DMS79 (cell line): ENCODE measurements around the gene CD8B.
"Not testable (repeated sequence)": the region's sequence is repeated elsewhere in the genome, so short reads cannot be mapped to it uniquely, and the experiment has no call there.

Experiments
- DNase-seq: peaks from one replicate; lab custom pipeline; 2025; lab: John Stamatoyannopoulos, UW

The CD8B gene

DNA sequence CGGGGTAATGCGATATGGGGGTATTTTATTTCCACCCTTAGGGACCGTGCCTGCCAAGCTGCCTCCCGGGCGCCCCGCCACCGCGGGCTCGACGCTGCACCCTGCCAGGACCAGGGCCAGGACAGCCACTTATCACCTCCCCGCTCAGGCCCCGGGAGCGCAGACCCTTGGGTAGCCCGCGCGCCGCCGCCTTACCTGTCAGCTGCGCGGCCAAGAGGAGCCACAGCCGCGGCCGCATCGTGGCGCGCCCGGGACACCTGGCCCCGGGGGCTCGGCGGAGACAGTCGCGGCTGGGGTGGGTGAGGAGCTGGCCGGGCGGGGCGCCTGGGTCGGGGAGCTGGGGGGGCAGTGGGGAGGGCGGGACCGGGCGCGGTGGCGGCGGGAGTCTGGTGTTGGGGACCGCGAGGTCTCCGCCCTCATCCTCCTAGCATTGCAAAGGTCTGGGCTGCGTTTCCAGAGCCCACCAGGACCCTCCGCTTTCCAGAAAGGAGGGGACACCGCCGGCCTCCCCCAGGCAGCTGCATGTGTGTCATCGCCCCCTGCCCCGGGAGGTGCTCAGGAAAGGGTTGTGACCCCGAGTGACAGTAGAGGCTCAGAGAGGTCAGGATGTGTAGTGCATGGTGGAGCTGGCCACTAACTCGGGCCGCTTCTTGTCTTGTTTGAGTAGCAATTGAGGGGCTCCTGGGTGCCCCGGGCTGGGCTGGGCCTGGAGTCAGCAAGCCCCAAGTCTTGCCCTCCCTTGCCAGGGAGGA lies at the start of gene CD8B:
CD8B (minus strand) TSS at position 259 of the 752 bp plus-strand sequence; CDS start at position 238, 21 bp downstream.
- not testable (repeated sequence) for DNase-seq

DNA sequence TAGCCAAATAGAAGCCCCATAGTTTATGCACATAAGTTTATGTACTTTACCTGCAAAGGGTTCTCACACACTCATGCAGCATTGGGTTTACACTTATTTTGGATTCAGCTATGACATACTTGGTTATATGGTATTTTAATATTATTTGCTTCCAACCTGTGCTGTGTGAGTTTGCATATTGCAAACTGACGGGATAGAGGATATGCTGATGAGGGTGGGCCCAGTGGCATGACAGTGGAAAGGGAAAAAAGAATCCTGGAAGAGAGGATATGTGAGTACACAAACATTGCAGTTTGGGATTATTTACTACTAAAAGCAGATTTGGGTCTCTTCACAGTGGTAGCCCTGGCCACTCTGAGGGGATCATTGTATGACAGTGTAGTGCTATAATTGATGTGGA lies 44.2 kb upstream of the CD8B start:
- not testable (repeated sequence) for DNase-seq

DNA sequence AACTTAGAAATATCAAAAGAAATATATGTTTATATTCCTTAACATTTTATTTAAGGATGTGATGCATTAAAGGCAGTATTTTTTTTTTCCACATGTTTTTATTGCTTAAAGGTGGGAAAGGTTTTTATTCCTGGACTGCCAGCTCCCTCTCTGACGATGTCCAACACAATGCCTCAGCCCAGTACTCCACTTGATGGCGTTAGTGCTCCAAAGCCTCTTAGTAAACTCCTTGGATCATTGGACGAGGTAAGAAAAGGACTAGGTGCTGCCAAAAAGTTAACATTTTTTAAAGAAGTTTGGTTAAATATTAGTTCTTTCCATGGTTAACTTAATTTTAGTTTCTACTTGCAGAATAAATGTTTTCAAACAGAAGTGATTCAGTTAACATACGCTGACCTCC lies 39.0 kb upstream of the CD8B start:
- not testable (repeated sequence) for DNase-seq

DNA sequence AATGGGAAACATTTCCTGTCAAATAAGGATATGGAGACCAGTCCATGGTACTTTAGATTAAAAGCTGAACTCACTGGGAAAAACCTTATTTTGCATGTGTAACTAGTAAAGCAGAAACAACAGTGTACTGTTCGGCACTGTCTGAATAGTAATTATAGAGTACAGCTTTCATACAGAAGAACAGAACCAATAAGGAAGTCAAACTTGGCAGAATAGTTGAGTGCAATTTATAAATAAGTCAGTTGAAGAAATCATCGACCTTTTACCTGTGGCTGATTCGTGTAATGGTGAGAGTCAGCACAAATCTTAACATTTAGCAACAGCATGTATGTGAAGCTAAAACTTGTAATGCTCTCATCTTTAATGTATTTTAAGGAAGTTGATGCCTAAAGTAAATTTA lies 24.3 kb upstream of the CD8B start:
- not testable (repeated sequence) for DNase-seq

DNA sequence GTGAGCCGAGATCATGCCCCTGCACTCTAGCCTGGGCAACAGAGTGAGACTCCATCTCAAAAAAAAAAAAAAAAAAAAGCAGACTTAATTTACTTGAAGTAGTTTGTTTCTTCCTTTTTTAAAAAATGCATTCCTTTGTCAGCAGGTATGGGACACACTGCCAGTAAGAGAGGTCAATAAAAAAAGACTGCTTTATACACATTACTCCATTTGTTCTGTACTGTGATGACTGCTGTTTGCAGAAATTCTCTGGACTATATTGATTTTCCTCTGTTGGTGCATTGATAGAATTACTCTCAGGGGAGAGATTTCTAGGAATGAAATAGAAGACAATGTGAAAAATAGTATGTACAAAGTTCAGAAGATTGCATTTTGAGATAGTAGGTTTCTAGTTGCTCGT lies 21.2 kb upstream of the CD8B start:
- not testable (repeated sequence) for DNase-seq

DNA sequence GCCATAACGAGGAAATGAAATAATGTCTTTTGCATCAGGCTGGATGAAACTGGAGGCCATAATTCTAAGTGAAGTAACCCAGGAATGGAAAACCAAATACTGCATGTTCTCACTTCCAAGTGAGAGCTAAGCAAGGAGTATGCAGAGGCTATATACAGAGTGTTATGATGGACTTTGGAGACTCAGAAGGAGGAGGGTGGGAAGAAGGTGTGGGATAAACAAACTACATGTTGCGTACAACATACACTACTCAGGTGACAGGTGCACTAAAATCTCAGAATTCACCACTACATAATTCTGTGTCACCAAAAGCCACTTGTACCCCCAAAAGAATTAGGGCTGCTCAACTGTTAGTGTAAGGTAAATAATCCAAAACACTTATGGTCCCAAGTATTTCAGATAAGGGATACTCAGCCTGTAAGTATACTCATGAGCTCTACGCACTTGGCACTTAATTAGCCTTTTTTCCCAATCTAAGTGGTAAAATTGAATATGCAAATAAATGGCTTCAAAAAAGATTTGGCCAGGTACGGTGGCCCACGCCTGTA lies 20.5 kb upstream of the CD8B start:
- not testable (repeated sequence) for DNase-seq

DNA sequence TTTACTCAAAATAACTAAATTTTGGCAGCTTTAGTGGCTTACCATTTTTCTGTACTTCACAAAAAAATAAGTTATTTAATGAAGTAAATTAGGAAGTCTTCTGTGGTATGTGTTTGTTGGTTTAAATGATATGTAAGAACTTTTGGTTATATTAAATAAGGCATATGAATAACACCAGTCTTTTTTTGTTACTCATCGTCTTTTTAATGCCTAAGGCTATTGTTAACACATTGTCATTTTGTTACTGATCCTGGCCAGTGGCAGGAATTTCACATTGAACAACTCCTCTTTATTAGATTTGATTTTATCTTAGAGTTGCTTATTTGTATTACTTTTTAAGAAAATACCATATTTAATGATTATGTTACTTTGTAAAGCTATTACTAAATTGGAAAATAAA lies 17.3 kb upstream of the CD8B start:
- not testable (repeated sequence) for DNase-seq

DNA sequence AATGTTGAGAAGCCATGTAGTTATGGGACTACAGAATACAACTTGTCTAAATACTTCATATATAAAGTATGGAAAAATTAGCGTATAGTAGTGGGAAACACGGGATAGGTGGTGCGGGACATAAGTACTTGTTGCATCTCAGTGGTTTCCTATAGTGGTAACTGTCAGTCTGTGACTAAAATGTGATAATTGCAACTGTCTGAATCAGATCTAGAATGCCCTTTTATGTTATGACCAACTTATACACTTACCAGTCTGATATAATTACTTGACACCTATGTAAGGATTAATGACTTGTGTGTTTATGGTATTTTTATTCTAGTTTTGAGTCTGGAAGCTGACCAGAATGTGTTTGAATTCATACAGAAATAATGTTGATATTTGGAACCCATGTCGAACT lies 9.3 kb upstream of the CD8B start:
- not testable (repeated sequence) for DNase-seq

DNA sequence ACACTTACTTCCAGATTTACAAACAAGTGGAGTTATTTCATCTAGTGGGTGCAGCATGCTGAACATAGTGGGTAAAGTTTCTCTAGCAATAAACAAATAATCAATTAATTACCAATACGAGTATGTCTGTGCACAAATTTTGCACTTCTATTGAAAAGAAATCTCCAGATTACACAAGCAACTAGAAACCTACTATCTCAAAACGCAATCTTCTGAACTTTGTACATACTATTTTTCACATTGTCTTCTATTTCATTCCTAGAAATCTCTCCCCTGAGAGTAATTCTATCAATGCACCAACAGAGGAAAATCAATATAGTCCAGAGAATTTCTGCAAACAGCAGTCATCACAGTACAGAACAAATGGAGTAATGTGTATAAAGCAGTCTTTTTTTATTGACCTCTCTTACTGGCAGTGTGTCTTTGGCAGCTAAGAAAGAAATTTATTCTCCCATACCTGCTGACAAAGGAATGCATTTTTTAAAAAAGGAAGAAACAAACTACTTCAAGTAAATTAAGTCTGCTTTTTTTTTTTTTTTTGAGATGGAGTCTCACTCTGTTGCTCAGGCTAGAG lies 7.3 kb upstream of the CD8B start:
- not testable (repeated sequence) for DNase-seq

DNA sequence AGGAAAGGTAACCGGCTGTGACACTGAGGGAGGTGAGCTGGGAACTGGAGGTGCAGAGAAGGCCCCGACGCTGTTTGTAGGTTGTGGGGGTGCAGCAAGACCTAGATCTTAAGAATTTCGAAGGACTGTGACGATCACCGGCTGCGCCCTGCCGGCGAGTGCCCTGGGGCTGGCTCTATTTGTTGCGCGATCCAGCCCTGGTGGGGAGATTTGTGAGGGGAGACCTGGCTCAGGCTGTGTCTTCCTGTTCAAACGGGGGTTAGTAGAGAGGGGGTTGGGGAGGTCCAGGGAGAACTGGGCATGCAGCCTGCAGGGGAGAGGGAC lies 656 bp upstream of the CD8B start:
- not testable (repeated sequence) for DNase-seq

DNA sequence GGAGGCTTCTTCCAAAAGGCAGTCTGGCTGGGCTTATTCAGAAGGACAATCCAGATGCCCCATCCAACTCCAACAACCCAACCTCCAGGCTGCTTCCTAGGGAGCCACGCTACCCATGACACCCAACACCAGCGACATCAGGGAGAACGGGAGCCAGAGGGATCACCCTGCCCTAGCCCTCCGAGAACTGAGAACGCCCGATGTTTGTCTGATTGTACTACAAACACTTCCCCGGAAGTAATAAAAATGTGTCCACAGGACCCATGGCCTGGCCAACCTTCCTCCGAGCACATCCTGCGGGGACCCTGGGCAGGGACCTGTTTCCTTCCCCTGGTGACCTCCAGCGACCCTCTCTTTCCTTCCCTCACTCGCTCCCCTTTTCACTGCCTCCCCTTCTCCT lies 511 bp downstream of the CD8B start:
- DNase-seq = not testable (repeated sequence)

DNA sequence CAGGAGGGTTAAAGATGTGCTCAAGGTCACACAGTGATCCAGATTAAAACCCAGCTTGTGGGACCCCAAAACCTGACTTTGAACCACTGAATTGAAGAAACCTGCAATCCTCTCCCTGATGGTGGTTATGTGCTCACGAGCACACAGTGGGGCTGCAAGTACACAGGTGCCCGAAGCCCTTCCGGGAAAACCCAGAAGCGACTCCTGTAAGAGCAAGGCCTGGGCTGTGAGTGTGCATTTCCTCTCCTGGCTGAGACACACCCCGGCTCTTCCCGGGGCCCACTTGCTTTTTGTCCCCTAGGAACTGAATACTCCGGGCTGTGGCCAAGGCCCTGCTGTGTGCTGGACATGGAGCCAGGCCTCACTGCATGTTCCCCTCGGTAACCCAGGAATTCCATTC lies 1.1 kb downstream of the CD8B start:
- not testable (repeated sequence) for DNase-seq

DNA sequence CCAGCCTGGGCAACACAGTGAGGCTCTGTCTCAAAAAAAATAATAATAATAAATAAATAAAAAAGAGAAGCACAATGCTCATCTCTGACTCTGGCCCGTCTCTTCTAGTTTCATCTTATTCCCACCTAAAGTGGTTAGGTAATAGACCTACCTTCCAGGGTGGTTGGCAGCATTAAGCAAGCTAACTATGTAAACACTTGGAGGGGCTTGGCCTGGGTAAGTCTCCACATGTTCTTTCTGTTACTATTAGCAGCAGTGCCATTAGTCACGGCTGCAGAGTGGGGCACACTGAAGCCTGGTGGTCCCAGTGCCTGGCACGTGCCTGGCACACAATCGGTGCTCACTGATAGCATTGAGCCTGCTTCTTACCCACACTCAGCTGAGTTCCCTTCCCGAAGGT lies 4.0 kb downstream of the CD8B start:
- not testable (repeated sequence) for DNase-seq

DNA sequence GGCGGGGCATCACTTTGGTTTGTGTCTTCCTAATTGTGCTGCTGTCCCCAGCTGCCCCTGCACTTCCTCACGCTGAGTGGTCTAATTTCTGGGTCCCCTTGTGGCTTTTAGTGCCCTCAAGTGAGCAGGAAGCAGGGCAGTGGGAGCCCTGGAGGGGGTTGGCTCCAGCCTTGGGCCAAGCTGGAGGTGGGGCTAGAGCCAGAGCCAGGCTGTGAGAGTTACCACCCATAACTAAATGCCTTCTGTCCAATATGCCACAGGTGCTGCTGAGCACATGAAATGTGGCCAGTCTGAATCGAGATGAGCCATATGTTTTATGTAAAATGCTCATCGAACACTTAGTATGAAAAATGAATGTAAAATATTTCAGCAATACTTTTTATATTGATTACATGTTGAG lies 5.2 kb downstream of the CD8B start:
- not testable (repeated sequence) for DNase-seq

DNA sequence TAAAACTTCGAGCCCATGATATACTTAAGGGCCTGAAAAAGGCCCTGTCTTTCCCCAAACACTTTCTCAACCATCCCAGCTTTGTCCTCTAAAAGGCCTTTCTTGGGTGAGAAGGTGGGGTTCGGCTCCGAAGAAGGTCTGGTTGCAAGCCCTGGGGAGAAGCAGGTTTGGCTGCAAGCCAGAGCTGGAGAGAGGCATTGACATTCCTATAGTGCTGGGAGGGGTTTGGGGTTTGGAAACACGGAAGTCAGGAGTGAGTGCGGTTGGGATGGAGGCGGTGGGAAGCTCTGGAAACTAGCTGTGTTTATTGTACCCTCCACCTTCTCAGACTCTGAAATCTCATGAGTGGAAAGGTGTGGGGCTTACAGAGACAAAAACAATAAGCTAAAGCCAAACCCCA lies 5.7 kb downstream of the CD8B start:
- not testable (repeated sequence) for DNase-seq

DNA sequence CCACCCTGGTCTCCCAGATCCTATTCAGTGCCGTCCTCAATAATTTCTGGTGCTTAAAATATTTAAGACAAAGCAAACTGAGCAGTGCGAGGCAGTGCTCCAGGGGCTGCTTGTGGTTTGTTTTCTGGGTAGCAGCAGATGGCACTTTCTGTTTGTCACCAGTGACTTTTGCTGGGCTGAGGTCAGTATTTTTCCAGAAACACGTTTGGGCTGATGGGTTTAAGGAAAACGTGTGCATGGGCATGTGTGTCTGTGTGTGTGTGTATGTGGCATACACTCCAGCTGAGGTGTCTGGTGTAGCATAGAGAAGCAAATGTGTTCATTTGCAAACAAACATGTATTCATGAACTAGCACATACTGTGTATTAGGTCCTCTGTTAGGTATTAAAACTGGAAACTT lies 10.1 kb downstream of the CD8B start:
- DNase-seq = not testable (repeated sequence)

DNA sequence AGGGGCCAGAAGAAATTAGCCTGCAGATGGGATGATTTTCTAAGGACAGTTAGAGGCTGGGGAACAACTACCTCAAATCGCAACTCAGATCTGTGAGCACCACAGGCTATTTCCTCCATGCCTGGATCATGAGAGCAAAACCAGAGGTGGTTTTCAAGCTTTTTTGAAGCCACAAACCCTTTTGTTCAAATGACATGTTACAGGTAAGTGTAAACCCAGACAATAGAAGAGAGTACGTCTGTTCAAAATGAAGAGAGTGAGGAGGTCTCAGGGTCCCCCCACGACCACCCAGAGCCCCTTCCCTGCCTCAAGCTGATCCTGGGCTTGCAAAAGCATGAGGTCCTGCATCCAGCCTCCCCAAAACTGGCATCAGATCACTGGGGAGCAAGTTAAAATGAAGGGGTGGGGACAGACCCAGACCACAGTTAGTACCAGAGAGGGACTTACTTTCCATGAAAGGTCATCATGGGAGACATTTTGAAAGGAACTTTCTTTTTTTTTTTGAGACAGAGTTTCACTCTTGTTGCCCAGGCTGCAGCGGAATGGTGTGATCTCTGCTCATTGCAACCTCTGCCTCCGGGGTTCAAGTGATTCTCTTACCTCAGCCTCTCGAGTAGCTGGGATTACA lies 19.0 kb downstream of the CD8B start:
- not testable (repeated sequence) for DNase-seq

DNA sequence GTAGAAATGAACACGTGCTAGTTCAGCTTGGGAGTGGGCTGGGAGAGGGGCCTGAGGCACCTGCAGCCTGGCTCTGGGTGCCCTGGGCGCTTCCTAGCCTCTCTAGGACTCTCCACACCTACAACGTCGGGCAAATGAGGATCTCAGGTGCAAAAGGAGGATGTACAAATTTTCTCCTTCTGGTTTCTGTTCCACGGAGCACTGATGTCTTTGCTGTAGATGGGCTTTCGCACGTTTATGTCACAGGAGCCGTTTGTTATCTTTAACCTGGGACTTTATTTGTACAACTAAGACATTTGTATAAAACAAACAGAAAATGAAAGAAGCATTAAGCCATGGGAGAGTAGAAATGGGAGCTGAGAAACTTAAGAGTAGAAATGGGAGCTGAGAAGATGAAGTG lies 20.4 kb downstream of the CD8B start:
- not testable (repeated sequence) for DNase-seq

DNA sequence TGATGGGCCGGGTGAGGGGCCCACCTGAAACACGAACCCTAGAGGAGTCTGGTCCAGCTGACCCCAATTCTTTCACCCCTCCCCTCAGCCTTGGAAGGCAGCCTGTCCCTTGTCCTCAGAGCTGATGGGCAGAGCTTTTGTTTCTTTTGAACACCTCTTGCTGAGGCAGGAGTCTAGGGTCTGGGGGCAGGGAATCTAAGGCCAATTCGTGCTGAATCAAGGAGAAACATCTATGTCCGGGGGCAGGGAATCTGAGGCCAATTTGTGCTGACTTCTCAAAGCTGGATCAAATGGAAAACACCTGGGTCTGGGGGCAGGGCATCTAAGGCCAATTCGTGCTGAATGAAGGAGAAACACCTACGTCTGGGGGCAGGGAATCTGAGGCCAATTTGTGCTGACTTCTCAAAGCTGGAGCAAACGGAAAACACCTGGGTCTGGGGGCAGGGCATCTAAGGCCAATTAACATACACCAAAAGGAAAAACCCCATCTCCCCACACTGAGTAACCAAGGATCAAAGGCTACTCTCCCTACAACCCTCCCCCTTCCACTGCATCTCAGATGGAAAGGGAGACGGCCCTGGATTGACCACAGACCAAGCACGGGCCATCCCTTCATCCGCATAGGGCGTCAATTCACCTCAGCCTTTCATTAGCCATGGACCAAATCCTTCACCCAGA lies 21.7 kb downstream of the CD8B start:
- DNase-seq = not testable (repeated sequence)

DNA sequence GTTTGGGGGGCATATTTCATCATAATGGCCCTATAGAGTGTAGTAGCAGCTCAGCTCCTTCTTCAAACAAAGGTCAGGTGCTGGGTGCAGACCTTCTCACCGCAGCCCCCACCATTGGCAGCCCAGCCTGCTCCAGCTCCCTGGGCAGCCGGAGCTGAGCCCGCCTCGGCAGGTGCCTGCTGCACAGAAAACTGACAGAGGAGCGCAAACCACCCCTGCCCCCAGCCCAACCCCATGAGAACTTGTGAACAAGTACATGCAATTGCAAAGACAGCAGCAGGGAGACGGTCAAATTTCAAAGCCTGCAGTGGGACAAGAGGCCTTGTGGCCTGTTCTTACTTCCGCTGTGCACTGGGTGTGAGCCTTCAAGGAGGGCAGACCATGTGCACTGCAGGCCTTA lies 22.2 kb downstream of the CD8B start:
- not testable (repeated sequence) for DNase-seq

DNA sequence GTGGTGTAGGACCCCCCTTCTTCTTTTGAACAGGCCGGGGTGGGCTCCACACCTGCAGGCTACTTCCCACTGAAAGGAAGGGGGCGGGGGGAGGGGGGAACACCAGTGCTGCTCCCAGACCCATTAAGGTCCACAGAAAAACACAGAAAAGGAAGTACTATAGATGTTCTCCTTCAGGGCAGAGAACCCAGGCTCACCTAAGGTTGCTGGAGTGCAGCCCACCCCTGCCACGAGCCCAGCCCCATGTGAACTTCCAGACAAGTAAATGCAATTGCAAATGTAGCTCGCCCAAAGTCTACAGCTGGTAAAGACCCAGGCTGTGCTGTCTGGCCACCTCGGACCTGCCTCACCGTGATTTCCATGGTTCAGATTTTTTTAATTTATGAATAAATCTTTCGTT lies 24.0 kb downstream of the CD8B start:
- not testable (repeated sequence) for DNase-seq

DNA sequence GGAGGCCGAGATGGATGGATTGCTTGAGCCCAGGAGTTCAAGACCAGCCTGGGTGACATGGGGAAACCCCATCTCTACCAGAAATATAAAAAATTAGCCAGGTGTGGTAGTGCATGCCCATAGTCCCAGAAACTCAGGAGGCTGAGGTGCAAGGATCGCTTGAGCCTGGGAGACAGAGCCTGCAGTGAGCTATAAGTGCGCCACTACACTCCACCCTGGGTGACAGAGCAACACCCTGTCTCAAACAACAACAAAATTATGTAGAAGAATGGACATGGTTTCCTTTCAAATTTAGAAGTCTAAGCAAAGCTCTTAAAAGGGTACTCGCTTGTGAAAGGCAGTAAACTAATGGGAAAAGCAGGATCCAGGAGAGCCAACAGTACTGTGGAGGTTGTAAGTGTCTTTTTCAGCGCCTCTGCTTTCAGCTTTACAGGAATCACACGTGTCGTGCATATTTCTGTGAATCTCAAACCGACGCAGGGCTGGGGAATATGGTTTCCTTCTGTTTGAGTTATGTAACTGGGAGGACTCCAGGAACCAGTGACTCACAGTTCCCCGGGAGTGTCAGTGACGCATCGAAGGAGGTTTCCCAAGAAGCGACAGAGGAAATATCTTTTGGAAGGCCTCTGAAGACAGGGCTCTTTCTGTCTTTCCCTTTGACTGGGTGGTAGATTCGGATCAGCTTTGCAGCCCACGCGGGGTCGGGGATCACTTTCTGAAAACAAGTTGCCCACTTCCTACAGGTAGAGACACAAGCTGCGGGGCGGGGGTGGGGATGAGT lies 24.6 kb downstream of the CD8B start:
- not testable (repeated sequence) for DNase-seq
